ENCODE results near the gene FBXW12.
A peak's percentile ranks its signal among the peaks of the same experiment; 100 is the strongest.

Gene FBXW12

DNA sequence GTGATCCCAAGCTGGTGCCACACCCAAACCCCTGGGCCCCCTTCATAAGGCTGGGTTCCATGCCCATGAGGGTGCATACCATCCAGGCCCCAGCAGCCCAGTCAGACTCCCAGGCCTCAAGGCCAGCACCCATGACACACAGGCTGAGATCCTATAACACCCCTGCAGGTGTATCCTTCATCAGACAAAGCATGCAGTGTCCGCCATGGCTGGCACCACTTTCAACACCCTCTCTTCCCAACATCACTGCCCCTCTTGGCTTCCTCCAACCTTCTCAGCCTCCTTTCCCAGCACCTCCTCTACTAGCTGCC lies 64.4 kb downstream of the FBXW12 start:
- DNase-seq = no peak

DNA sequence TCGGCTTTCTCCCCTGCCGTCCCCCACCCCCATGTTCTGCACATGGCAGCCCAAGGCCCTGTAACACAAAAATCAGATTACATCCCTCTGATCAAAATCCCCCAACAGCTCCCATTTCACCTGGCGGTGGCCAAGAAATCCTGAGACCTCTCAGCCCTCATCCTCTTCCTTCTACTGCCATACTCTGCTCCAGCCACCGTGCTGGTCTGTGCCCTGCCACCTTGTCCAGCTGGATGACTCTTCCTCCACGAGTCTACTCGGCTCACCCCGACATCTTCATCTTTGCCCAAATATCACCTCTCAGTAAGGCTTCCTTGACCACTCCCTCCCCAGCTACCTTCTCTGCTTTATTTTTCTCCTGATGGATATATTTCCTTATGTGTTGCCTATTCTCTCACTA lies 64.8 kb downstream of the FBXW12 start:
- DNase-seq = no peak

DNA sequence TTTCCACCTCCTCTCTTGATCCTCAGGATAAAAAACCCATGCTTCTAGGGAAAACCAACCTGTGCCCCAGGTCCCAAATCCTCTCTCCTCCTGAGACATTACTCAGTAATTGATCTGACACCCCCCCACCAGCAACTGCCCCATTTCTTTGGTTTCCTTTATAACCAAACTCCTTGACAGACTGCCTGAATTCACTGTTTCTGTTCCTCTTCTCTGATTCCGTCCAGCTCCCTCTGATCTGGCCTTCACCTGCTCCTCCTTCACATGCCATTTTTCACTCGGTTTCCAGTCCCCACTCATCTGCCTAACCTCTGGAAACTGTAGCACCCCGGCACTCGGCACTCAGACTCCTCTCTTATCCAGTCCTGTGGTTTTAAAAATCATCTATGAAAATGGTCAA lies 65.8 kb downstream of the FBXW12 start:
- no peak for DNase-seq

DNA sequence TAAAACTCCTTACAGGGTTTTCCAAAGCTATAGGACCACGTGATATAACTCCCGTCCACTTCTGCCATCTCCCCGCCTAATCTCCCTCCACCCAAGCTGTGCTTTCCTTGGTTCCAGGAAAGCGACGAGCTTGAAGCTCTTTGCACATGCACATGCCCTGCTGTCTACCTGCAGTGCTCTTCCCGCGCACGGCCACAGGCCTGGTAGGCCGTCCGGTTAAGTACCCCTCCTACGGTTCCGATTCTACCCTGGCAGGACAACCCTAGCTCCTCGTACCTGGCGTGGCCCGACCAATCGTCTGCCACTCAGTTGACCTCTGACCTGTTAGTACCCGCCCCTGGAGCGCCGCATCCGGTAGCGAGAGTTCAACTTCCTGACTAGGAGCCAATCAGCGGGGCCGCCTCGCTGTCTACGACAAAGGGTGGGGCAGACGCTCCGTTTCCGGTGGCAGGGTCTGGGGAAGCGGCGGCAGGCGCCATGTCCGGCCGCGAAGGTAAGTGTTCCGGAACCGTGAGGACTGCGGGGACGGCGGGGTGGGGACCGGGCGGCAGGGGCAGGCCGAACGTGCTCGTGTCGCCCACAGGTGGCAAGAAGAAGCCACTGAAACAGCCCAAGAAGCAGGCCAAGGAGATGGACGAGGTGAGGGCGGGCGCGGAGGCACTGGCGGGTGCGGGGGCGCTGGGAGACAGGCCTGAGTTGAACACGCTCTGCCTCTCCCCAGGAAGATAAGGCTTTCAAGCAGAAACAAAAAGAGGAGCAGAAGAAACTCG lies 68.0 kb downstream of the FBXW12 start, which contains the start of the genes CCDC51 and TMA7:
CCDC51 (minus strand) TSS at position 300 of the 770 bp plus-strand sequence. CDS start 4,991 bp downstream, outside the sequence.
TMA7 (plus strand) TSS at position 438 of the 770 bp plus-strand sequence; CDS start at position 478, 40 bp downstream.
- peak; percentile 88 to 93 for DNase-seq

DNA sequence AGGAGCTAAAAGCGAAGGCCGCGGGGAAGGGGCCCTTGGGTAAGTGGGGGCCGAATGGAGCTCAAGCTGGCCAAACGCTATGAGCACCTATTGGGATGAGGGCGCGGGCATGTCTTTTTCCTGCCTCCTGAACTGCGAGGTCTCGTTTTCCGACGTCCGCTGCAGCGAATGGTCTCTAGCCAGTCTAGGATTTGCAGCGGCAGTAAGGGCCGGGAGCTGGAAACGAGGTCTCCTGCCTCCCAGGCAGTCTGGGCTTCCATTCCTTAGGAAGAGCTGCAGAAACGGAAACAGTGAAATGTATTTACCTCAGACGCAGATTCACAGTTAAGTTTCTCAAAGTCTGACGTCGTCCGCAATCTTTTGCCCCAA lies 68.6 kb downstream of the FBXW12 start:
- no peak for DNase-seq

DNA sequence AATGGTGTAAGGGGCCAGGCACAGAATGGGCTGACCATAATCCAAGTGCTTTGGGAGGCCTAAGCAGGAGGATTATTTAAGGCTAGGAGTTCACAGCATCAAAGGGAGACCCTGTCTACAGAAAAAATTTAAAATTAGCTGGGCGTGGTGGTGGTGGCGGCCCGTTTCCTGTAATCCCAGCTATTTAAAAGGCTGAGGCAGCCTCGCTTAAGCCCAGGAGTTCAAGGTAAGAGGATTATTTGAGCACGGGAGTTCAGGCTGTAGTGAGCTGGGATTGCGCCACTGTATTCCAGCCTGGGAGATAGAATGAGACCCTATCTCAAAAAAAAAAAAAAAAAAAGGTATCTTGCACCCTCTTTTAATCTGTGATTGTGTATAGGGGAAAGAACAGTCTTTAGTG lies 69.9 kb downstream of the FBXW12 start:
- no peak for DNase-seq

Data from NCI-H446 (cell line).